Activated CD4-positive, alpha-beta T cell treated with anti-CD3 and anti-CD28 coated beads, Interleukin-2, amount 50 U/mL, for 16 hours (primary cell): ENCODE measurements around the gene NBL1.

Source experiments
- DNase-seq: peaks from one replicate; pipeline ENCODE4 v3.0.0-alpha.2; 2020

NBL1 gene

DNA sequence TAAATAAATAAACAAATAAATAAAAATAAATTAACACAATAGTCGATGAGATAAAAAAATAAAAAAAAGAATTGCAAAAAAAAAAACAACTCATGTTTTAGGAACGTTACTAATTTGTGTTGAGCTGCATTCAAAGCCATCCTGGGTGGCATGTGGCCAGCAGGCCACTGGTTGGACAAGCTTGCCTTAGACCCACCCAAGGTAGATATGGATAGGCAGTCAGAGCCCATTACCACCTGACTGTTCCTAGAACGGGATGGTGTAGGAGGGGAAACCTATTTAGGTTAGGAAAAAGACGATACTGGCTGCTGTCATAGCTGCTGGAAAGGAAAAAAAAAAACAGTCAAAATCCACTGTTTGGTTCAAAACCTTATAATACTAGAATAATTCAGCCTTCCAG, 61.4 kb downstream of the NBL1 start:
- DNase-seq: no peak

DNA sequence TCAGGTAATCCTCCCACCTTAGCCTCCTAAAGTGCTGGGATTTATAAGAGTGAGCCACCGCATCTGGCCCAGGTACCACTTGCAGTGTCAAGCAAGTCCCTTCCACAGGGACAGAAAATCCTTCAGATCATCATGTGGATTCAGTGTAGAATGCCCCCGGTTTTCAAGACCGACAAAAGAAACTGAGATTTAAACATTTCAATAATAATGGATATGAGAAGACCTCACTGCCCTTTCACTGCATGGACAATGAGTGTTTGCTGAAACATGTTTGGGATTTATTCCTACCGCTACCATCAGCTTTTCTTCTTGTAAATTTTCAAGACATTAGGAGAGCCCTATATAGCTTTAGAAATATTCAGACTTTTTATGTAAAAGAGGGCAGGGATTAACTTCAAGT, 62.0 kb downstream of the NBL1 start:
- no peak for DNase-seq
